Activated naive CD4-positive, alpha-beta T cell treated with anti-CD3 and anti-CD28 coated beads, Interleukin-2, amount 50 U/mL, for 16 hours (primary cell): Measurements from ENCODE around the gene ZNF302.
"Not testable (repeated sequence)": the region's sequence is repeated elsewhere in the genome, so short reads cannot be mapped to it uniquely, and the experiment has no call there.

Source experiments
- DNase-seq: peaks from one replicate; pipeline ENCODE4 v3.0.0-alpha.2; 2020

ZNF302 gene

DNA sequence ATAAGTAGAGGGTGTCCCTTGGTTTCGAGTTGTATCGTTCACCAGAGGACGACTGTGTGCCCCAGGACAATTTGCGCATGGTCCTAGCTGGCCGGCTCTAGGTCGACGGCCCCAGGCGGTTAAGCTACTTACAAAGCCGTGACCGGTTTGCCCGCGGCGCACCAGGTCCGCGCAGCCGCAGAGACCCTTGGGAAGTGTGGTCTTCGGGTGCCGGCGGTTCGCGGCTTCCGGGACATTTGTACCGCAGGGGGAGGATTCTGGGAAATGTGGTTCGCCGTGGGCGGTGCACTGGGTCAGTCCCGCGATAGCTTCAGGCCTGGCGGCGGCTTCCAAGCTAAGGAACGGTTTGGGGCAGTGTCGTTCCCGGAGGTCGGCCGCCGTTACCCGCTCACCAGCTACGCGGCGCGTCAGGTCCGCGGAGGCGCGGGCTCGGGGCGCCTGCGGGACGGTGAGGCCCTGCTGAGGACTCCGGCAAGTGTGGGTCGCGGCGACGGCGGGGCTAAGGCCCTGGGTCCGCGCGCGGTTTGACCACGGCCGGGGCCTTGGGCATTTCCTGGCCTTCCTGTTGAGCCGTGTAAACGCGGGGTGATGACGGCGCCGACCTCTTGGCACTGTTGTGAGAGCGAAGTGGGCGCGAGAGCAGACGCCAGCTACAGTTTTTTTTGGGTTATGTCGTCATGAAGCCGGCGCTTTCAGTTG is at the start of gene ZNF302:
Gene ZNF302, plus strand, starts transcription at position 293 of the 699 bp plus-strand sequence. CDS start 1,127 bp downstream, outside the sequence.
- DNase-seq, result peak; percentile 96

DNA sequence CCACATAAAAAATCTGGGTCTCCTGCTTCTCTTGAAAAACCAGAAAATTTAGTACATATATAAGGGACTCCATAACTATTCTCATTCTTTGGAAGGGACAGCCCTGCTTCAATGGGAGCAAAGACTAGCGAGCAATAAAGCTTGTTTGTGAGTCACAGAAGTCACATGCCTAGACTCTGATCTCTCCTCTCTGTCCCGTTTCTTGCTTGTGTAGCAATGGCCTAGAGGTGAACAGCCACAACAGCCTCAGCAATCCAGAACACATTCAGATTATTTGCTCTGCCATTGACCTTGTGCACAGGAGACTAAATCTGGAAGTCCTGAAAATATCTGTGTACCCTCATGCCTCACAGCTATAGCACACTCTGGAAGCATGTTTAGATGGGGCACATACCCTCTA is 43.7 kb upstream of the ZNF302 start:
- DNase-seq, result no peak

DNA sequence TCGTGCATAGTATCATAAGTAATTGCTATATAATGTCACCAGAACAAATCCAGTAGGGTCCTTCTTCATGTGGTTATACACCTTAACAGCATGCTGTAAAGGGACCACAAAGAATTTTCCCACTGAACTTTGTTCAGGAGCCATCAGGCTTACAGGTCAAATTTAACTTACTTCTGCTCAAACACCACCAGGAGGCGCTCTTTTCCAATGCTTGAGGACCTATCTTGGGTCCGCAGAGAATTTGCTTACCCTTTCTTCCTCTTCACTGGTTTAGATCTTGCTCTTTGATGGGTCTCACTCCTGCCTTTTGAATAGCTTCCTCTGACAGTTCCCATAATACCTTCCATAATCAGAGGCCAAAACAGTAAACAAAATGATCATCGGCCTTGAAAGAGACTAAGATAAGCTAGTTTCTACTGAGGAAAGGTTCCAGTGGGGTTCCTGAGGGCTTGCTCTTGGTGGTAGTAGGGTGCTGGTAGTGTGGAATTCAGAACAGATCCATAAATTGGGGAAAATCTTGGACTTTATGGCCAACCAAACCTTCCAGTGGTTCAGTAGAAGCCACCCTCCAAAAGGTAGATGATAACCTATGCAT is 37.9 kb upstream of the ZNF302 start:
- DNase-seq, result peak; percentile 51

DNA sequence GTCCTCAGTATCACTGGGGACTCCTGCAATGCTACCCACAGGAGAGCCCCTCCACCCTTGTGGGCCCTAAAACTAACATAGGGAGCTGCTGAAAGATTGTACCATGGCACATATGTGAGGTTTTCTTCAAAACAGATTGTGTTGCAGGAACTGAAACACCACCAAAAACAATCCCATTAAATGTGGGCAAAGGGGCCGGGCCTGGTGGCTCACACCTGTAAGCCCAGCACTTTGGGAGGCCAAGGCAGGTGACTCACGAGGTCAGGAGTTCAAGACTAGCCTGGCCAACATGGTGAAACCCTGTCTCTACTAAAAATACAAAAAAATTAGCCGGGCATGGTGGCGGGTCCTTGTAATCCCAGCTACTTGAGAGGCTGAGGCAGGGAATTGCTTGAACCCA is 35.2 kb upstream of the ZNF302 start:
- DNase-seq, result no peak

DNA sequence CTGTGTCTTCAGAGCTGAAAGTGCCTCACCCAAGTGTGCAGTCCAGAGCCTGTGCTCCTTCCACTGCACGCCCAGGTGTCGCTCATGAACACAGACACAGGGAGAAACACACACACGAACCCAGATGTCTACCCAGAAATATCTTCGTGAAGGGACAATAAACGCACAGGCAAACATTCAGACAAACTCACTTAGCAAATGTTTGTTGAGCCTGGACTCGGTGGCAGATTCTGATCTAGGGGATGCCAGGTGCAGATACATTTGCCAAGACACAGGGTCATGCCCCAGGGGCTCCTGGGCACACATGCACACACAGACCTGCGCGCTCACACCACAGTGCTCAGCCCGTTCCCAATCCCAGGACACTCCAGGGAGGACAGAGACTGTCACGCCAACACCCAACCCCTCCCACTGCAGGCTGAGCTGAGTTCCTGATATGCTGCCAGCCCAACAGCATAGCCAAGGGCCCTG is 32.5 kb upstream of the ZNF302 start:
- no peak for DNase-seq

DNA sequence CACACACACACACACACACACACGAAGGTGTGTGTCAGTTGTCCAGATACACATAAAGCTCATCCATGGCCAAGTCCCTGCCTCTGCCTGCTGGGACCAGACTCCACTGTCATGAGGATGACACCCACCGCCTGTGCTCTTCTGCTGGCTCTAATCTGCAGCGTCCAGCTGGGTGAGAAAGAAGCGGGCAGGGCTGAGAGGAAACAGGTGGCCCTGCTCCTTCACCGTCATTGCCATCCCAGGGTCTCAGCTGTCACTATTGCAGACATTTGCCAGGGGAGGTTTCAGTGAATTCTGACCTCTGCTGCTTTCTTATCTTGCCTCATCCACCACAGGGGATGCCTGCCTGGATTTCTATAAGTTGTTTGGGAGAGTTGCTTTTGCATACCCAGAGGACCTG is 31.9 kb upstream of the ZNF302 start:
- DNase-seq, result no peak

DNA sequence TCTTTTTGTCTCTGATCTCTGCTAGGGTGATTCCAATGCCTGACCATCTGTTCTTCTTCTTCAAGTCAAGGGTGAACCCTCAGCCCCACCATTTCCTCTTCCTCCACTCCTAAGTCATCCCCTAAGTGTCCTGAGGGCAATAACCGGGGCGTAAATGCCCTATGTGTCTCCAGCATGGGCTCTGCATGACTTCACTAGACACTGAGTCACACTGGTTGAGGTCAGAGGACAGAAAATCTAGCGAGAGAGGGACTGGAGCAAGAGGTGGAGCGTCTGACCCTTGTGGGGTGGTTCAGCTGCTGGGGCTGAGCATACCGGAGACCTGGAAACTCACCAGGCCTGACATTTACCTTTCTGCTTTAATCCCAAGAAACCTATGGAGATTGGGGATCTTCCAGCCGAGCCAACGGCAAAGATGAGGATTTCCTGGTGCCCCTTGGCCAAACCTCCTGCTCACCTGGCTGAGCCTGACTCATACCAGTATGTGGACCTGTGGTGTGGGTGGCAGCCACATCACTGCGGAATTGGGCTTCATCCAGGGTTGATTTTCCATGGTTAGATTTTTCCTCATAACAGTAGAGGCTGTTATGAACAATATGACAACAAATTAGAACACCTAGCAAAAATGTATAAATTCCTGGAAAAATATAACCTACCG is 27.5 kb upstream of the ZNF302 start:
- no peak for DNase-seq

DNA sequence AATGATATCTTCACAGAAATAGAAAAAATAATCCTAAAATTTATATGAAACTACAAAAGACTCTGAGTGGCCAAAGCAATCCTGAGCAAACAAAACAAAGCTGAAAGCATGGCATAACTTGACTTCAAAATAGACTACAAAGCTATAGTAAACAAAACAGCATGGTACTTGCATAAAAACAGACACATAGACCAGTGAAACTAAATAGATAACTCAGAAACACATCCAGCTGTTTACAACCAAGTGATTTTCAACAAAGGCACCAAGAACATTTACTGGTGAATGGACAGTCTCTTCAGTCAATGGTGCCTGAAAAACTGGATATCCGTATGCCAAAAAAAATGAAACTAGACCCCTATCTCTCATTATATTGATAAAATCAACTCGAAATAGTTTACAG is 25.7 kb upstream of the ZNF302 start:
- DNase-seq, result no peak

DNA sequence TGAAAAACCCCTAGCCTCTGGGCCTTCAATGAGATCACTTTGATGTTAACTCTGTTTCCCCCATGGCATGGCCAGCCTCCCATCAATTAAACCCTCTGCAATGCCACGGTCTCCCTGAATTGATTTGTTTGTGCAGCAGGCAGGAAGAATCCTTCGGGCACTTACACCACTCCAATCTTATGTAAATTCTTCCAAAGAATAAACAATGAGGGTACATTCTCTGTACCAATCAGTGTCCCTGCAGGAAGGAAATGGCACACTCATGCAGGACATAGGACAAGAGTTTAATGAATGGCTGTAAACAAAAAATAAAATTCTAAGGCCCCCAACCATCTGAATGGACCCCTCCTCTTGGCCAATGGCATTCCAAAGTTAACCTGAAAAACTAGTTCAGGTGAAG is 22.7 kb upstream of the ZNF302 start:
- DNase-seq, result no peak

DNA sequence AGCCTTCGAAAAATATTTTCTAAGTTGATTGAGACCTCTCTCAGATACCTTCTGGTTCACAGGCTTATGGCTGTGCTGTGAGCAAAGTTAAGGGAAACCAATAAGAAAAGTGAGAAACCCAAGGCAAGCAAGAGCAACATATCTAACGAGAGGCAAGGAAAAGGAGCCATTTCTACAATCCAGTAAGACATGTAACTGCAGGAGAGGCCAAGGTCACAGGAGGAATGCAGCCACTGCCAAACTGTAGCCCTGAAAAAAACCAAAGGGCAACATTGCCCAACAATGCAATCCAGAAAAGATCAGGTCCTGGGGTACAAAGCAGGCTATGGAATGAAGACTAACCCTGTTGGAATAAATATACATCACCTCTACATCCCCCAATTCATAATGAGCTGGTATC is 21.8 kb upstream of the ZNF302 start:
- DNase-seq, result no peak

DNA sequence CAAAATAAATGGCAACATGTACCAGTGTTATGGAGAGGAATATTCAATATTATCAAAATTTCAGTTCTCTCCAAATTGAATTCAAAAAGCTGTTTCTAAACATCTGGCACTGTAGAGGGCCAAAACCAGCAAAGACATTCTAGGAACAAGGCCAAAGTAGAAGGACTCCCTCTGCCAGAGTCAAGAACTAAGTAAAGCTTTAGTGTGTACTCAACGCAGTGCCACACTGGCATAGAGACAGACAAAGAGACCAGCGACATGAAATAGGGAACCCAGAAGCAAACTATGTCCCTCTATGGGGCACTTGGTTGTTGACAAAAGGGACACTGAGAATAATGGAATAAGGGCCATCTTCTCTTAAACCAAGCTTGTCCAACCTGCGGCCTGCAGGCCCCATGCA is 16.1 kb upstream of the ZNF302 start:
- no peak for DNase-seq

DNA sequence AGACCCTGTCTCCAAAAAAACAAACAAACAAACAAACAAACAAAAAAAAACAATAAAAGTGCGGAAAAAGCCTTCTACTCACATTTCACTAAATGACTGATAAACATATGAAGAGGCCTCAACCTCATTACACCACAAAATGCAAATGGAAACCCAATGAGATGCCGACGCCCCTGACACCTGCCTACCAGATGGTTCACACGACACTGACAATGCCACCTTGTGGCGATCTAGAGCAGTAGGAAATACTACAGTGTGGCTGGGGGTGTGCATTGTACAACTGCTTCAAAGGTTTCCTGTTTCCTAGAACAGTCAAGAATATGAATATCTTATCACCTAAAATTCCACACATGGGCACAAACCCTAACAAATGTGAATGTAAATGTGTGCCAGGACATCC is 14.6 kb upstream of the ZNF302 start:
- DNase-seq, result no peak

DNA sequence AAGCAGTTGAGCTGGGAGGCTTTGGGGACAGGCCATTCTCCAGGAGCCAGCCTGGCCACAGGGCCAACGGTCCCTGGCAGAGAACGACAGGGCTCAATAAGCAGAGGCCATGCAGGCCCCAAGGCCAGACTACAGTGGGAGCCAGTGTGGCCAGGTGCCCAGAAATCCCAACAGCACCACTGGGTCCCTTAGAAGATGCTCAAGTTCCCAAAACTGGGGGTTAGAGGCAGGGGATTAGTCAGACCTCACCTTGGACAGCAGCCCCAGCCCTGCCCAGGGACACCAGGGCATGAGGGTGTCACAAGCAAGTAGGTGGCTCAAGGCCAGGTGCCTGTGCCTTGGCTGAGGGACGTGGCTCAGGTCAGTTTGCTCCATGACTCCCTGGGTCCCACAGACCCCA is 13.3 kb upstream of the ZNF302 start:
- DNase-seq, result no peak

DNA sequence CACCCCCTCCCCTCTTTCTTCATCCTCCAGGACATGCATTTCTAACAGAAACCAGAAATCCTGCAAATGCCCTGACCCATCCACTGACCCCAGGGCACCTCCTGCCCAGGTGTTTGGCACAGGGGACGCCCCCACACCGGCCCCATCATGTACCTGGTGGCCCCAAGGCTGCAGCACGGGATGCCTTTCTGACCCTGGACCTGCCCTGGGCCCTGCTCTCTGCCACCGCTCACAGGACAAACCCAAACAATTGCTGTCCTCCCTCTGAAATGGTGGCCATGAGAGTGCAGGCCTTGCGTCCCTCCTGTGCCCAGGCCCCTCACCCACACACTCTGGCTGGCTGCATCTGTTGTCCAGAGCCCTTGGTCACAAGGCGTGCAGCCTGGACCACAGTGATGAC is 12.6 kb upstream of the ZNF302 start:
- DNase-seq, result no peak

DNA sequence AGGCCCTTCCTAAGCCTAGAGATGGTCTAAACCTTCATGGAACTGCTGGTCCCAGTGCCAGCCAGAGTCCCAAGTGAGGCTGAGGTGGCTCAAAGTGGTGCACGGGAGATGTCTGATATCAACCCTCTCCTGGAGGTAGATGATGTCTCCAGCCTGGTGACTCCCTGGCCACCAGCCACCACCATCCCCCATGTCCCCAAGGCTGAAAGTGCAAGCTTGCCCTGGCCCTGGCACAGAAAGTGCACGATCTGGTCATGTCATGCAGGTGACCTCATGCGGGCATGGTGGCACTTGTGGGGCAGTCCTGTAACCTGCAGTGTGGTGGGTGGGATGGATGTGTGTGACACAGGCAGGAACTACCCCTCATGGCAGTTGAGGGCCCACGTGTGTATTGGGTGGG is 12.2 kb upstream of the ZNF302 start:
- DNase-seq, result not testable (repeated sequence)

DNA sequence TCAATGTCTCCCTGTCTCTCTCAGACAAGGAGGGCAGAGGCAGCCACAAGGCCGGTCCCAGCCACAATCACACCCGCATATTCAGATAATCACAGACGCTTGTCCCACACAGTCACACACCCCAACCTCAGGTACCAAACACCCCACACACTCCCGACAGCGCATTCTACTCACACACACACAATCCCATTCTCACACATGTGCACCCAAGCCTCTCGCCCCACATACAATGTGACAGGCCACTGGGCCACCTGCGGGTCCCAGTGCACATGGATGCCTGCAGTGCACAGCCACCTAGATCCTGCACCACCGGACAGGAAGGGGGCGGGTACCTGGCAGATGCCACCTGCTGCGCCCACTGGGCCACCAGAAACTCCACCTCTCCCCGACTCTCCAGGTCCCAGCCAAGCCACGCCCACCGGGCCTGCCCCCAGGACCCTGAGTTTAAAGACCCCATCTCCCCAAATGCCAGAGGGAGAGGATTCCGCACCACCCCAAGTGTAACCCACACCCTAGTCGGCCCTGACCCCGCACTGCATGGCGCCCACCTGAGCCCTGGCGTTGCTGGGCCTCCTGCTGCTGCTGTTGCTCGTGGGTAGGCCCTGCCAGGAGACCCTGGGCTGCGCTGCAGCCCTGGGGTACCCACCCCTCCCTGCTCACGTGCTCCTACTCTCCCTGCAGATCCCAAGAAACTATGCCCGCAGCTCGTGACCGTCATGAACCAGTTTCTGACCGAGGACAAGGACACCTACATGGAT is 11.1 kb upstream of the ZNF302 start:
- no peak for DNase-seq

DNA sequence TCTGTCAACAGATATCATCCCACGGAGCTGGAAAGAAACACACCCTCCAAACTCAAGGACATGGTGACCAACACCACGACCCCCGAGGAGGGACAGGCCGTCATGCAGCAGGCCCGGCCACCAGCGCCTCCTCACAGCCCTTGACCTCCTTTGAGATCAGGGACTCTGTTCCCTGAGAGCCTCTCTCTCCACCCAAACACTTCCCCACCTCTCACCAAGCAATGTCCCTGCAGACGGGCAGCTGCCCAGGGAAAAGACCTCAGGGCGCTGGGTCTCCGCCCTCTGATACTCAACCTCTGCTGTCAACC is 10.6 kb upstream of the ZNF302 start:
- no peak for DNase-seq

DNA sequence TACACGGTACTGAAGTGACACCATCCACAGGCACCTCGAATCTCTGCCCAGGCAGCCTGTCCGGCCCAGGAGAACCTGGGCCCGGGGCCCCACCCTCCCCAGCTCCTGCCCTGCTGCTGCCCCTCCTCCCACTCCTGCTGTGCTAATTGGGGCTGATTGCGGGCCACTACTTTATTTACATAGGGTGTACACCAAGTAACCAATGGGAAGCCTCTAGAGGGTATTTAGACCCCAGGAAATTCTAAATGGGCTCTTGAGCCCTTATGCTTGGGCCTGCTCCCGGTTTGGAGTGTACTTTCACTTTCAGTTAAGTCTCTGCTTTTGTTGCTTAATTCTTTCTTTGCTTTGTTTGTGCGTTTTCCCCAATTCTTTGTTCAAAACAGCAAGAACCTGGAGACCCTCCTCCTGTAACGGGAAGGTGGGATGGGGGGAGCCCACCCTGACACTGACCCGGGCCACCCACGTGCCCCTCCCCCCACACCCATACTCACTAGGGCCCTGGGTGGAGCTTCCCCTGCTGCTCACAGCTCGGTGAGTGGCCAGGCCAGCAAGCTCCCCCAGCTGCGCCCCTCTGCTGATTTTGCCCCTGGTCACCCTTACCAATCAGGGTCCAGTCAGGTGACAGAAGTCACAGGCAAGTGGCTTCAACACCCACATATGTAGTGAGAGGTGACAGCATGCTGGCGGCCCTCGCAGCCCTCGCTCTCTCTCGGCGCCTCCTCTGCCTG is 10.0 kb upstream of the ZNF302 start:
- no peak for DNase-seq

DNA sequence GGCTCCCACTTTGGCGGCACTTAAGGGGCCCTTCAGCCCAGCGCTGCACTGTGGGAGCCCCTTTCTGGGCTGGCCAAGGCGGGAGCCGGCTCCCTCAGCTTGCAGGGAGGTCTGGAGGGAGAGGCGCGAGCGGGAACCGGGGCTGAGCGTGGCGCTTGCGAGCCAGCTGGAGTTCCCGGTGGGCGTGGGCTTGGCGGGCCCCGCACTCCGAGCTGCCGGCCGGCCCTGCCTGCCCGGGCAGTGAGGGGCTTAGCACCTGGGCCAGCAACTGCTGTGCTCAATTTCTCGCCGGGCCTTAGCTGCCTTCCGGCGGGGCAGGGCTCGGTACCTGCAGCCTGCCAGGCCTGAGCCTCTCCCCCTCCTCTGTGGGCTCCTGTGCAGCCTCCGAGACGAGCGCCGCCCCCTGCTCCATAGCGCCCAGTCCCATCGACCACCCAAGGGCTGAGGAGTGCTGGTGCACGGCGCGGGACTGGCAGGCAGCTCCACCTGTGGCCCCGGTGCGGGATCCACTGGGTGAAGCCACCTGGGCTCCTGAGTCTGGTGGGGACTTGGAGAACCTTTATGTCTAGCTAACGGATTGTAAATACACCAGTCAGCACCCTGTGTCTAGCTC is 9.3 kb upstream of the ZNF302 start:
- not testable (repeated sequence) for DNase-seq

DNA sequence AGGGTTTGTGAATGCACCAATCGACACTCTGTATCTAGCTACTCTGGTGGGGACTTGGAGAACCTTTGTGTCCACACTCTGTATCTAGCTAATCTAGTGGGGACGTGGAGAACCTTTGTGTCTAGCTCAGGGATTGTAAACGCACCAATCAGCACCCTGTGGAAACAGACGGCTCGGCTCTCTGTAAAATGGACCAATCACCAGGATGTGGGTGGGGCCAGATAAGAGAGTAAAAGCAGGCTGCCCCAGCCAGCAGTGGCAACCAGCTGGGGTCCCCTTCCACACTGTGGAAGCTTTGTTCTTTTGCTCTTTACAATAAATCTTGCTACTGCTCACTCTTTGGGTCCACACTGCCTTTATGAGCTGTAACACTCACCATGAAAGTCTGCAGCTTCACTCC is 8.8 kb upstream of the ZNF302 start:
- DNase-seq, result not testable (repeated sequence)

DNA sequence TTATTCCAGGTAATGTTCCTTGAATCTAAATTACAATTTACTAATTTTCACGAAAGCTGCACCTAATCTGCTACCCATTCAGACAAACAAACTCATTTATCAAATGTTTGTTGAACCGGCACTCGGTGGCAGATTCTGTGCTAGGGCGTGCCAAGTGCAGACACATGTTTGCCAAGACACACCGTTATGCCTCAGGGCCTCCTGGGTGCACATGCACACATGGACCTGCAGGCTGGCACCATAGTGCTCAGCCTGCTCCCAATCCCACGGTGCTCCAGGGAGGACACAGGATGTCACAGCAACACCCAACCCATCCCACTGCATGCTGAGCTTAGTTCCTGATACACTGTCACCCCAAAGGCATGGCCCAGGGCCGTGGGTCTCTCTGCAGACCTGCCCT is 8.2 kb upstream of the ZNF302 start:
- DNase-seq, result no peak

DNA sequence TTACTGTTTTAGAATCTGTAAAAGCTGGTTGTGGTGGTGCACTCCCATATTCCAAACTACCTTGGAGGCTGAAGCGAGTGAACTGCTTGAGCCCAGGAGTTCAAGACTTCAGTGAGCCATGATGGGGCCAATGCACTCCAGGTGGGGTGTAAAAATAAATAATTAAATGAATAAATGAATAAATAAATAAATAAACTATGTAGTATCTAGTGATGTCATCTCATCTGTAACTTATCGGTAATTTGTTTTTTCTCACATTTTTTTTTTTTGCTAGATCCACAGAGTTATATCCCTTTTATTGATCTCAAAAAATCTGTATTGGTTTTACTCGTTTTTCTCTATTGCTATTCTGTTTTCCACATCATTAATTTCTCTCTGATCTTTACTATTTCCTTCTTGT is 5.5 kb upstream of the ZNF302 start:
- DNase-seq, result no peak

DNA sequence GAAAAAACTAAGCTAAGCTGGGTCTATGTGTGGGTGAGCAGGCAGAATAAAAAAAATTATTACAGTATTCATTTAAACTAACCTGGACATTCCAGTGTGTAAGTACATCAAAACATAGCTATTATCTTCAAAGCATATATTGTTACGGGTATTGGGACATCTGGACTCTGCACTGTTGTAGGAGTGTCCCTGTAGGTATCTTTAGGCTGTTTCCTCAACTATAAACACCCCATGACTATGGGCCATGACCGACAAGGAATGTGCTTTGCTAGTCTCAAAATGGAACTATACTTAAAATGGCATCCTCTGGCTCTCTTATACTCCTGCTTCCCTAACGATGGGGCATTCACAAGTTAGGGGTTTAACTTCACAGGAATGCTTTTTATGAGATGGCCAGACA is 3.9 kb upstream of the ZNF302 start:
- DNase-seq, result no peak
